GM03348 (cell line): ENCODE results near the gene LCE1A.

Experiments
- DNase-seq: peaks from one replicate; pipeline ENCODE4 v3.0.0; 2012; ENCODE audit warnings: low spot score

Gene LCE1A

DNA sequence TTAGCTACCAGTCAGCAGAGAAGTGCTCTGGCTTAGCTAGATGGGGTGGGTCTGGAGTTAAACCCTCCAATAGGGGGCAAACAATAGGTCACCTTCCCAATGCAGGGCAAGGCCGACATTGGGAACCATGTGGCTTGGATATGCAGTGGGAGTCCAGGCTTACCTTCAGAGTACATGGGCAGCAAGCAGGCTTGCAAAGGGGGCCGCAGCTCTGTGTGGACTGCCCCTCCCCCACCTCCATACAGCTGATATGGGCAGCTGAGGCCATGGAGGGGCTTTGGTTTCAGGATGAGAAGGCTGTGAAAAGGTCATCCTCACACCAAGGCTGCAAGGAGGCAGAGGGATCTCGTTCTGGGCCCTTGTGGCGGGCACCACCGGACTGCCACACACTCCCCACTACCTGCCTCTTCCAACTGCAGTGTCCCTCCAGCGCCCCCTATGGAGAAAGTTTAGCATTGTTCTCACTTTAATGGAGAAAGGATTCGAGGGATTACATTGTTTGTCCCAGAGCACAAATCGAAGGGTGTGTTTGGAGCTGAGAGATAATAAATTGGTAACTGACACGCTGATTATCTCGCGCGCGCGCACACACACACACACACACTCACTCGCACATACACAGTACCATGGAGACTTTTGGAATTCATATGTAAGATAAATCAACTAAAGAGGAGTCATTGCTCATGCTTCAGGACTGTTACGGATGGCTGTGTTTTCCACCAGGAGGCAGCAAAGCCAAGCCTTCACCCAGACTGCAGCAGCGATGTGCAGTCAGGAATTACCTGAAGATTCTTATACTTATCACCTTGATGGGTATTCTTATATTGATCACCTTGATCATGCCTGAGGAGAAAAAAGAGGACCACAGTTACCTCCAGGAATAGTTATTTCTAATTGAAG, 43.8 kb downstream of the LCE1A start:
- DNase-seq, result peak; percentile 54

- DNase-seq, result no peak
Observed at GRCh38 chr1:152871731-152872126, 44.5 kb downstream of the LCE1A start.

- DNase-seq, result no peak
Observed at GRCh38 chr1:152873495-152873894, 46.2 kb downstream of the LCE1A start.

- DNase-seq, result no peak
Observed at GRCh38 chr1:152876827-152877226, 49.6 kb downstream of the LCE1A start.
